ENCODE results near the gene HES5.

HES5 gene

DNA sequence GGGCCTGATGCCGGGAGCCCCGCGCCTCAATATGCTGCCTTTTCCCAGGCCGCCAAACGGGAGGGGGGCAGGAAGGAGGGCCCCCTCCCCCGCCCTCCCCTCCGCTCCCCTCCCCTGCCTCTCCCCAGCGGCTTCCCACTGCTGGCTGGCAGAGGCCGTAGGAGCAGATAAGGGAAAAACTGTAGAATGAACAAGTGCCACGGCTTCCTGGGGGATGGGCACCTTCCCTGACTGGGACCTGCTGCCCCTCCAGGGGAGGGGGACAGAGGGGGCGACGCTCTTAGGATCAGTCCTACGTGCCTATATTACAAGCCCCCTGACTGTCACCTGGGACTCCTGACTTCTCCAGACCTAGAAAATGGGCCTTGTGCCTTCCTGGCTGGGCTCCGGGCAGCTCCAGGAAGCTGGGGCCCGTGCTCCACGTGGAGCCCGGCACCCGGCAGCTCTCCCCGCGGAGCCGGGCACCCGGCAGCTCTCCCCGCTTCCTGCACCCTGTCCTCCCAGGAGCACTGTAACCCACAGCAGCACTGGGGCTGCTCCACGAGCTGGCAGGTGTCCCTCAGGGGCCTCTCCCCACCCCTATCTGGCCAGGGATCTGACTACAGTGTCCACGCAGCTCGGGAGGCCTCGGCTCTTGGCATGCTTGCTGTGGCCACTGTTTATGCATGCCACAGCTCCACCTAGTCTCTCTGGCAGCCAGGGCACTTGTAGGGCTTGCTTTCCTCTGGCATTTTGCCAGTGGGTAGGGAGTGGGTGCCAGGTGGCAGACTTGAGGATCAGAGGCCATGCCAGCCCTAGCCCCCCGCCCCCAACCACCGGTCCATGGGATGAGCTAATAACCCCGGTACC lies 674 bp upstream of the HES5 start:
- DNase-seq = no peak

DNA sequence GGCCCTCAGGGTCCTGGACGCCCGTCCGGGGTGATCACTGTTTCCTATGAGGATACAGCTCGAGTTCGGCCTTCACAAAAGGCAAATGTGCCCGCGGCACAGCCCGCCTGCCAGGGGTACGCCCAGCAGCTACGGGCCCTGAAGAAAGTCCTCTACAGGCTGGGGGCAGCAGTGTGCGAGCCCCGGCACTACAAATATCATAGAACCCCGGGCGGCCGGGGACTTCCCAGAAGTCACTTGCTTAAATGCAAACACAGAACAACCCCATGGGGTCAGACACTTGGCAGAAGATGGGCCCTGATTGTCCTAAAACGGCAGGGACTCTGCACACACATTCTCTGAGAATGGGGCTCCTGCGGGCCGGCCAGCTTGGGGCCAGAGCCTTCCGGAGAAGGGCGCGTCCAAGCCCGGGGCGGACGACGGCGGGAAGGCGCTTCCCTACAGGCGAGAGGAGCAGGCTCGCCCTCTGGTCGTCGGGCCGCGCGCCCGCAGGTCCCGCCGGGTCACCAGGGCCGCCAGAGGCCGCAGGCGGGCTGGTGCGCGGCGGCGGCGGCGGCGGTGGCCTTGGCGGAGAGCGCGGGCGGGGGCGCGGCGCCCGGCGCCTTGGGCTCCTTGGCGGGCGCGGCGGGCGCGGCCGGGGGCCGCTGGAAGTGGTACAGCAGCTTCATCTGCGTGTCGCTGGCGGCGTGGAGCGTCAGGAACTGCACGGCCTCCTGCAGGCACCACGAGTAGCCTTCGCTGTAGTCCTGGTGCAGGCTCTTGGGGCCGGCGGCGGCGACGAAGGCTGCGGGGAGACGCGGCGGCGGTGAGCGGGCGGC lies 888 bp downstream of the HES5 start:
- DNase-seq = peak; percentile 66

DNA sequence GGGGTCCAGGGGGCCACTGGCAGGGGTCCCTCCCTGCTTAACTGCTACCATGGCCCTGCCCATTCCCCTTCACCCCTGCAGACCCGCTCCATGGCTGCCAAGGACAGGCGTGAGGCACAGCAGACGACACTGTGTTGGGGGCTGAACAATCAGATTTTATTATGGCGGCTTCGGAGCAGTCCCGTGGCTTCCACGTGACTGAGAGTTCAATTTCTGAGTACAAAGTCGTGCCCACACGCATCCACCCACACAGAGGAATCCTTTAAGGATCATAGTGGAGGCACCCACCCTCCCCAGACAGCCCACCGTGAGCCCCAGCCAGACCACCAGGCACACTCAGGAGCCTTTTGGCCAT lies 1.5 kb downstream of the HES5 start:
- no peak for DNase-seq

DNA sequence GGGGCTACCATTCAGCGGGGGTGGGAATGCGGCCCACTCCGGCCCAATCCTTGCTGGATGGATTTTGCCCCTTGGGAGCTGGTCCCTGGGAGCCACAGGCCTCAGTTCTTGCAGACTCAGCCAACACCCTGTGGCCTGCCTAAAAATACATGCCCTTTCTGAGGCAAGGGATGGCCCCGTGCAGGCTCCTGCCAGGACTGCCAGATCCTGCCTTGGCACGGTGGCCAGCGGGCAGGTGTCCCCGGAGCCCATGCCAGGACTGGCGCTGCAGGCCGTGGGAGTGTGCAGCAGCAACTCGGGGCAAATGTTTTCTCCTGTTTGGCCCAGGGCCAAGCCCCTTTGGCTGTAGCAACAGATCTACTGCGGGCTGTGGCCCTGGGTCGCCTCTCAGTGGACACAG lies 2.0 kb downstream of the HES5 start:
- DNase-seq = no peak

DNA sequence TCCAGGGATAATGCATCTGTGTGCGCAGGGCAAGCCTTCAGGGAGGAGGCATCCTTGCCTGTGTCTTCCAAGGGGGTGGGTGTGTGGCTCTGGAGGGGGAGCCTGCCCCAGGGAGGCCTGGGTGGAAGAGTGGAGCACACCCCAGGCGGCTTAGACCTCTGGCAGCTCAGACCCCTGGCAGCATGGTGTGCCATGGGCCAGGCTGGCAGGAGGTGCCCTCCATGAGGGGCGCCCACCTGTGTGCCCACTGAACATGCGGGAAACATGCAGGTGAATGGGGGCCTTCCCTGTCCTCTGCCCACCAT lies 2.6 kb downstream of the HES5 start:
- DNase-seq = no peak

DNA sequence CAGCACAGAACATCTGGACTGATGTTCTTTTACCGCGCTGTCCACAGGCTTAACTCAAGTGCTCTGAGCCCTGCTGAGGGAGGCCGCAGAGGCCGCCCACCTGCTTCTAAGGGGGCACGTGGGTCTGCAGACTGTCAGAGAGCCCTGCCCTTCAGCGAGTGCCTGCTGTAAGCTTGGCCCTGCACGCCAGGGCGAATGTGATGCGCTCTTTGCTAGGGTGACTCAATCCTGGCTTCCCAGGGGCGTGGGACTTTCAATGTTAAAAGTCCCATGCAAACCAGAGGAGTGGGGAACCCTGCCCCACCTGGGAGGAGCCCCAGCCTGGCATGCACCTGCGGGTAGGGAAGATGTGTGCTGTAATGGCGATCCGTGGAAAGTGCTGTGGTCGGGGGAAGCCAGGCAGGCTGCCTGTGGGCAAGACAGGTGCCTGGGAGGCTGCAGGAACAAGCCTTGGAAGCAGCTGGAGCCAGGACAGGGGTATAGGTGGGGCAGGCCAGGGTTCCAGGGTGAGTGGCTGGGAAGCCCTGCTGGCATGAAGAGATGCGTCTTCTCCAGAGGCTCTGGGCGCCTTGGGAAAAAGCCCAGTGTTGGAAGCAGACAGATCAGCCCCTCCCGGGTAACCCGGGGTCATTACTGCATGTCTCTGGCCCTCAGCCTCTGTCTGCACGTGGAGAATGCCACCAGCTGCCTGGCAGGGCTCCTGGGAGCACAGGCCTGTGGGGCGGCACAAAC lies 3.1 kb downstream of the HES5 start:
- DNase-seq = peak; percentile 29

DNA sequence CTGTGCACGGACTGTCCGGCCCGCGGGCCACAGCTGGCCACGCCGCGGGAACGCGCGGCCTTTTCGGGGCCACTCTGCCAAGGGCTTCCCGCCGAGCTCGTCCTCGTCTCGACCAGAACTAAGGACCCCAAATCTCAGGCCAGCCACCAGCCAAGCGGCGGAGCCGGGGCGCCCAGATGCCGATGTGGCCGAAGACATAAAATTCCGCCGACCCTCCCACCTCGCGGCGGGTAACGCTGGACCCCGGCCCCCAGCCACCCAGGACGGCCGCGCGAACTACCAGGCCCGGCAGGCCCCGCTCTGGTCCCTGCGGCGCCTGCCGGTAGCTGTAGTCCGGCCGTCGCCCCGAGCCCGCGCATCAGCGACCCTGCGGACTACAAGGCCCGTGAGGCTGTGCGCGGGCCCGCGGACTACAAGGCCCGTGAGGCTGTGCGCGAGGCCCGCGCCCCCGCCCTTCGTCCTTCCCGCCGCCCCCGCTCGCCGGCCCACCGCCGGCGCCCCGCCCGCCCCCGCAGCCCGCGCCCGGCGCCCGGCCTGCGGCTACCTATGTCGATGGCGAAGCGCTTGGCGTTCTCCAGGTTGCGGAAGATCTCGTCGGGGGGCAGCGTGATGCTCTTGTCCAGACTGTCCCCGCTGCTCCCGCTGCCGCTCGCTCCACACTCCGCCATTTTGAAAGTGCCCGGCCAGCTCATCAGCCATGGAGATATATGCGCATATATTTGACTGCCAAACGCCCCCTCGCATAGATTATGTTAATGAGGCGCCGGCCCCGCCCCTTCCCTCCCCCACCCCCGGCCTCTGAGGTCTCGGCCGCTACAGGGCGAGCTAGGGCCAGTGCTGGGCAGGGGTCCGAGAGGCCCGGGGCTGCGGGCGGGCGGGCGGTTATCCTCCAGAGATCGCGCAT lies 3.9 kb downstream of the HES5 start, which contains the start of gene PANK4:
Gene PANK4 (minus strand): TSS at position 677 of the 904 bp plus-strand sequence. CDS start 9 bp downstream, at position 668.
- peak; percentile 89 for DNase-seq

DNA sequence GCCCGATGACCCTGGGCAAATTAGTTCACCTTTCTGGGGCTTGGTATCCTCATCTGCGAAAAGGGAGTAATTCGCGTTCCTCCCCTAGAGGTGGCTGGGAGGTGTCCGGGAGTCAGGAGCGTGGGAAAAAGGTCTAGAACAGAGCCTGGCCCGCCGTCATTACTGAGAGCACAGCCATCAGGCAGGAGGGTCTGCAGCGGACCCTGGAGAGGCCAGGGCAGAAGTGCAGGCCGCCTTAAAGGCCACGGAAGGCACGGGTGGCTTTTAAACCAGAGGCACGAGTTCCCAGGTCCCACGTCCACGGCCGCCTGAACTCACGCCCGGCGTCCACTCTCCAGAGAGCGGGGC lies 4.5 kb downstream of the HES5 start:
- DNase-seq = no peak

DNA sequence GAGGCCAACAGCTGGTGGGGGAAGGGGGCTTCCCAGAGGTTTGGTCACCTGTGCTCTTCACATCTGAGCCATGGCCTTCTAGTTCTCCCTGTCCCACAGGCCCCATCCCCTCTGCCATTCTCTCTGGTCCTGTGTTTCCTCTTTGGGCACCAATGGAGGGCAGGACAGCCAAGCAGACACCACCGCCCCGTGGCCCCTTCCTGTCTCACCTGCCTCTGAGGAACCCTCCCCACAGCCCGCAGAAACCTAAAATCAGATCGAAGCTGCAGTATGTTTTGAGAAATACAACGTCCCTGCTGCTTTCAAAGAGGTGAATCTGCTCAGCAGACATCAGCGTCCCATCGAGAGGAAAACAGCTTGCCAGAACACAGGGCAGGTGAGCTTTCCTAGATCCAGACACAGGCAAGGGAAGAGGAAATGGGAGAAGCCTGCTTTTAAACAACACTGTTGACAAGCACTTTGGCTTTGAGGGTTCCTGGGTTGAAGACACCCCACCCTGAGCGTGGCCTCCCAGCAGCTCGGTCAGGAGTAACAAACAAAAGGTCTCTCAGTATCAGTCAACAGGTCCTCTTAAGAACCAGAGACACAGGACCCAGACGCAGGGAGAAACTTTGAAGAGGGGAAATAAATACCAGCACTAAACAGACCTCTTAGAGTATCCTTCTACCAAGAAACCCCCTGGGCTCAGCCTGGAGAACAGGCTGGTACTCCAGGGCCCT lies 6.0 kb downstream of the HES5 start:
- DNase-seq = peak; percentile 14

DNA sequence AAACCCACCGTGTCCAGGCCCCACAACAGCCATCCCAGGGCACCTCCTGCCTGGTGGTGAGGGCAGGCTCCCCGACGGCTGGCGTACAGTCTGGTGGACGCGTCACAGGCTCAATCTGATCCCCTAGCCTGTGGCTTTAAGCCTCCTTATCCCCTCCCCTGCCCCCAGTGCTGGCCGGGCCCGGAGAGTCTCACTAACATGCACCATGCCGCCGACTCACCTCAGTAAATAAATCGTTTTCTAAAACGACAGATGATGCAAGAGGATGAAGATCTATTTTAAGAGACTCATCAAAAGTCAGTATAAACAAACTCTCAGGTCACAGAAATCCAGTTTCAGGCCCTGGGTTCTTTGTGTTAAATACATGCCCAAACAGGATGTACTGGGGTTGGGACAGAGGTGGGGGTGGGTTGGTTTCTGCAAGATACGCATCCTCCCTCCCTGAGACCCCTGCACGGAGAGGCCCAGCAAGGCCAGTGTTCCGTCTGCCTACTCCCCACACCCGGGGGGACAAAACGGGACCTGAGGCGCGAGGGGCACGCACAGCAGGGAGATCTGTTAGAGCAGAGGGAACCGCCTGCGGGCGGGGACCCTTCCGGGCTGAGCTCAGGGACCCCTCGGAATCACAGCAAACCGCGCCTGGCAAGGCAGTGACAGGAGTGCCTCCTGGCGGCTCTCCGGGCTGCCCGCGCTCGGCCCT lies 6.7 kb downstream of the HES5 start:
- DNase-seq = no peak

DNA sequence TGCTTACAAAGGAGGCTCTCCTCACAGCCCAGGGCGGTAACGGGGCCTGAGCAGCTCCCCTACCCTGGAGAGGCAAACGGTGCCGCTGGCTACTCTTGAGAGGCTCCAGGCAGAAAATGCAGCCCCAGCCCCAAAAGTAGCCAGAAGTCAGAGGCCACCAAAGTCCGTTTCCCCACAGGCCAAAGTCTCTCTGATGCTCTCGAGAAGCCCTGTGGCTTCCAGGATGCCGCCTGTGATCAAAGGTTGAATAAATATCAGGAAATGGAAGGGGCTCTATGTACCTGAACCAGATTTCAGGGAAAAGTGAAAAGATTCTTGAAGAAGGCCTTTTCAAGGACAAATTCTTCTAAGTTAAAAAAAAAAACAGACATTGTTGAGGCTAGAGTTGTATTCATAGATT lies 7.8 kb downstream of the HES5 start:
- DNase-seq = no peak

DNA sequence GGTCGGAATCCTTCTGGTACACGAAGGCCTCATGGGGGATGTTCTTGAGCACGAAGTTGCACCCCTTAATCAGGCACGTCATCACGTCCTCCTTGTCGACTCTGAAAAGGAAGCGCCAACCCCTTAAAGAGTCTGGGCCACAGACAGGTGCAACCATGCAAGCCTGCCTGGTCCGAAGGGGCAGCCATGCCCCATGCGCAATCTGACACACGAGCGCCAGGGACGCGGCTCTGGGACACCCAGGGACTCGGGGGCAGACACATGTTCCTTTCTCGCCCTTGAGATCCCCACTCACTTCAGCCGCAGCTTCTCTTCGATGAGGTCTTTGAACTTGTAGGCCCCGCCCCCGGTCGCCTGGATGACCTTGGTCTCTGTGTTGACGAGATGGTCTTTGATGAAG lies 9.3 kb downstream of the HES5 start:
- no peak for DNase-seq

DNA sequence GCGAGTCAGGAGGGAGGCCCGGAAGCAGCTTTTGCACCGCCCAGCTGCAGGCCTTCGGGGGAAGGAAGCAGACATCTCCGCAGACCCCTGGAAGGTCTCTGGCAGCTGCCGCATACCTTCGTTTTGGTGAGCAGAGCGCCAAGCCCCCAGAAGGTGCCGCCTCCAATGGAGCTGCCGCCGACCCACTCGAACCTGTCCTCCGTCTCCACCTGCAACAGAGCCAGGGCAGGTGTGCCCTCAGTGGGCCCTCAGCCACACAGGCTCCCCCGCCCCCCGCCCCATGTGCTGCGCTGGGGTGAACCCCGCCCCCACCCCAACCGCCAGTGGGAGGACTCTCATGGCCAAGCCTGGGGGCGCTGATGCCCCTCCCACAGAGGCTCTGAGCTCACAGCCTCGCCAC lies 9.9 kb downstream of the HES5 start:
- DNase-seq = no peak

DNA sequence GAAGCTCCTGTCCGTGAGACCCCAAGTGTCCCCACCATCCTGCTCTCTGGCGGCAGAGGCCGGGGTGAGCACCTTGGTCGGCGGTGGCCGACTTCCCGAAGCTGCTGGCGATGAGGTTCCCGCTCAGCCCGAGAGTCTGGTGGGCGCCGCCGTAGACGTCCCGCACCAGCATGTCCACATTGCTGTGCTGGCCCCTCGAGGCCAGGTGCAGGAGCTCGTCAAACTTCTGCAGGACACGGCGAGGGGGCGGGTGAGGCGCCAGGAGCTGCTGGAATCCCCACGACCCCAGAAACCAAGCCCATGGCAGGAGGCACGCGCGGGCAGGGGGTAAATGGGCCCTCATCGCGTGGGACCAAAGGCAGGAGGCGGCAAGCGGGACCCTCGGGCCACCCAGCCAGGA lies 10.3 kb downstream of the HES5 start:
- no peak for DNase-seq

DNA sequence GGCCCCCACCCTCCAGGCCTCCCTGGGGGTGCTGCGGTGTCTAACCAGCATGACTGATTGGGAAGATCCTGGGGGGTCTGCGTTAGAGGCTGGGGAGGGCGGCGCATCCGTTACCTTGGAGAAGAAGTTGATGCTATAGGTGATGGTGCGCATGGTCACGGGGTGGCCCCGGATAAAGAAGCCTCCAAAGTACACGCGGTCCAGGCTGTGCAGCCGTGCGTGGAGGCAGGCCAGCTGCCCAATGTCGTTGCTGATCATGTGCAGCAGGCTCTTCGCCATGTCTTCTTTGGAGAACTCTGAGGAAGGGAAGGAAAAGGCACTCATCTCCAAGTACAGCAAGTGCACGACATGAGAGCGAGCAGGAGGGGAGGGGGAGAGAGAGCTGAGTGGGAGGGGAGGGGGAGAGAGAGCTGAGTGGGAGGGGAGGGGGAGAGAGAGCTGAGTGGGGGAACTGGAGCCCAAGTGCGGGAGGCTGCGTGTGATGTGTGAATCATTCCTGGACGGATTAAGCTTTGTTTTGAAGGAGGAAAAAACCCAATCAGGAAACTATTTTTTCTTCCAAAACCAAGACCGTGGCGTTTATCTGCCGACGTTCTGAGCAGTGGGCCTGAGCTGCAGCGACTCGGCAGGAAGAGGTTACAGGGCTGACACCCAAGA lies 10.9 kb downstream of the HES5 start:
- DNase-seq = no peak

DNA sequence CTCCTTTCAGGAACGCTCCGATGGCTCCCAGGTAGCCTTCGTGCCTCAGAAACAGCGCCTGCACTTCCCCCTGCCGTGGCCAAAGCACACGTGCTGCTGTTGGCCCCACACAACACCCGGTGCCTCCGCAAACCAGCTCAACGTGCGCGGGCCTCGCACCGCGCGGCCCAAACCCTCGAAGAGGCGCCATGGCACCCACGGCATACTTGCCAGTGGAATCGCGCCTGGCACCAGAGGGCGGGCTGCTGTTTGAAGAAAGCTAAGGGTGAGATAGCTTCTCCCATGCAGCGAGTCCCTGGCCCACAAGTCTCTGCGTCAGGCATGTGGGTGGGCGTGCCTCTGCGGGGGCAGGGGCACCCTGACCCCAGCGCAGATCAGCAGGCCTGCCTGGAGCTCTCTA lies 11.5 kb downstream of the HES5 start:
- DNase-seq = no peak

DNA sequence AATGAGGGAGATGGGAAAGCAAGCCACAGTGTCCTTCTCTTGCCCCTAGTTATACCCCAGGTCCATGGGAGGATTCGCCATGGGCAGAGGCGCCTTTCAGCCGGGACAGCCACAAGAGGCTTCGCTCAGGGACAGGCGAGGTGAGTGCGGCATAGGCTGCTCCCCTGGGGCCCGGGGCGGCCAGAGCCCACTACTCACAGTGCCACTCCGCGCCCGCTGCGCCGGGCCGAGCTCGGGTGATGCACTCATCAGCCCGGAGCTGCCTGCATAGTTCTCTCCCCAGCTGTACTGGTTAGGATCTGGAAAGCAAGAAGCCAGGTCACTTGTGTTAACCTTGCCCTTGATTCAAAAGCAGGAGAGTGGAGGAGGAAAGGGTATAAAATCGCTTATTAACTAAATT lies 12.1 kb downstream of the HES5 start:
- no peak for DNase-seq

DNA sequence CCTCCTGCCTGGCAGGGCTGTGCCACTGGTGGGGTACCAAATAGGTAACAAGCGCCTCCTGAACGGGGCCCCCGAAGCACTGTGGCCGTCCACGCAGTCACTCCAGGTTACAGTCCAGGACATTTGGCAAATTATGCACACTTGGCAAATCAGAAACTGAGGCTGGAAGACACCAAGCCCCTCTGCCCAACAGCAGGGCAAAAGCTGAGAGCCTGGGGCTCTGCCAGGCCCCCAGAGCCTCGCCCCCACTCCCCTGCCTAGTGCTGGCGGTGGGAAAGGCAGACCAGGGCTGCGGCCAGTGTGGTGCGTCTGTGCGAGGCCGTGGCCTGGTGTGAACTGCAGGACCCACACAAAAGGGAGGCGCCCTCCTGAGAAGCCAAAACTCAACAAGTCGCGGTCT lies 13.1 kb downstream of the HES5 start:
- no peak for DNase-seq

DNA sequence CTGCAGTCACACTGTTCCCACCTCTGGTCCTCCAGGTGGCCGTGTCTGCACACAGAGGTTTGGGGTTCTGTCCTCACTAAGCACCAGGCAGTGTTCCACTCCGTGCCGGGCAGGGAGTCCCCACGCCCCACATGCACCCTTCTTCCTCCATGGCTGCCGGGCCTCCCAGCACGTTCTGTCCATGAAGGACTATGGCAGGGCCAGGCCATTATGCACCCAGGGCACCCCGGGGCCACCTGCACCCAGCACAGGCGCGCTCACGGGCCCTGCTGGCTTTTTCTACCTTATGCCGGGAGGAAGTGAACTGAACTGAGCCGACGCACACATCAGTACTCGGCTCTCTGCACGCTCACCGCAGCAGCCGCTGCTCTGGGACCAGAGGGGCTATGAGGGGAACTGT lies 13.9 kb downstream of the HES5 start:
- no peak for DNase-seq

DNA sequence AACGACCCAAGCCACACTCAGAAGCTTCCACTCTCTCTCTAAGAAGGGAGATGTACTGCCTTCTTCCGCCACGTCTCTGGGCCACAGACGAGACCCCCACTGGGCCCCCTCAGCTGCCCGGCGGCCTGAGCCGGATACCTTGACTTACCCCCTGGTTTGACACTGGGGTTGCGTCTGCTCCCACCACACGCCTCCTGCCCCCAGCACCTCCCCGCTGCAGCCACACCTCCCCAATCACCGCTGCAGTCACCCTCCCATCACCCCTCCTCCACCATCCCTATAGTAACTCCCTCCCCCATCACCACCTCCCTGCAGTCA lies 14.3 kb downstream of the HES5 start:
- no peak for DNase-seq

All from CD4-positive, alpha-beta T cell treated with Interferon gamma for 1 hour (primary cell).